Stimulated activated CD8-positive, alpha-beta memory T cell treated with anti-CD3 and anti-CD28 coated beads, Interleukin-12 subunit alpha, Interleukin-12 subunit beta, amount 100 ng/mL, for 1 hour (primary cell): ENCODE measurements around the gene CD302.
"Not testable (repeated sequence)": the region's sequence is repeated elsewhere in the genome, so short reads cannot be mapped to it uniquely, and the experiment has no call there.

ENCODE experiments used
- DNase-seq: peaks from one replicate; pipeline ENCODE4 v3.0.0-alpha.2; 2020; ENCODE audit warnings: low read depth

Gene CD302

GRCh38 chr2:159793326-159793725 lies 4.7 kb downstream of the CD302 start:
- DNase-seq, result no peak

- DNase-seq, result no peak
Observed at GRCh38 chr2:159792599-159792998, 5.4 kb downstream of the CD302 start.

- DNase-seq, result no peak
Observed at GRCh38 chr2:159792036-159792435, 6.0 kb downstream of the CD302 start.

GRCh38 chr2:159790323-159790722 lies 7.7 kb downstream of the CD302 start:
- DNase-seq, result no peak

GRCh38 chr2:159788253-159788652 lies 9.8 kb downstream of the CD302 start:
- no peak for DNase-seq

- DNase-seq, result not testable (repeated sequence)
Observed at GRCh38 chr2:159787647-159788046, 10.4 kb downstream of the CD302 start.

GRCh38 chr2:159786938-159787337 lies 11.1 kb downstream of the CD302 start:
- DNase-seq, result no peak

- DNase-seq, result no peak
Observed at GRCh38 chr2:159785195-159785594, 12.8 kb downstream of the CD302 start.

- DNase-seq, result not testable (repeated sequence)
Observed at GRCh38 chr2:159784744-159785143, 13.3 kb downstream of the CD302 start.

GRCh38 chr2:159783556-159783955 lies 14.5 kb downstream of the CD302 start:
- DNase-seq, result no peak

GRCh38 chr2:159776321-159776720 lies 21.7 kb downstream of the CD302 start:
- DNase-seq, result no peak

- DNase-seq, result no peak
Observed at GRCh38 chr2:159775021-159775420, 23.0 kb downstream of the CD302 start.

- DNase-seq, result no peak
Observed at GRCh38 chr2:159774370-159774990, 23.5 kb downstream of the CD302 start.

GRCh38 chr2:159773886-159774285 lies 24.1 kb downstream of the CD302 start:
- DNase-seq, result no peak

- DNase-seq, result no peak
Observed at GRCh38 chr2:159773426-159773825, 24.6 kb downstream of the CD302 start.

- DNase-seq, result no peak
Observed at GRCh38 chr2:159769147-159769546, 28.9 kb downstream of the CD302 start.

GRCh38 chr2:159762075-159762474 lies 35.9 kb downstream of the CD302 start:
- no peak for DNase-seq

GRCh38 chr2:159760326-159760725 lies 37.7 kb downstream of the CD302 start:
- no peak for DNase-seq

GRCh38 chr2:159759577-159759976 lies 38.4 kb downstream of the CD302 start:
- no peak for DNase-seq

- no peak for DNase-seq
Observed at GRCh38 chr2:159758686-159759085, 39.3 kb downstream of the CD302 start.

- no peak for DNase-seq
Observed at GRCh38 chr2:159758239-159758638, 39.8 kb downstream of the CD302 start.

- DNase-seq, result no peak
Observed at GRCh38 chr2:159755788-159756187, 42.2 kb downstream of the CD302 start.

- no peak for DNase-seq
Observed at GRCh38 chr2:159755014-159755413, 43.0 kb downstream of the CD302 start.

GRCh38 chr2:159753797-159754196 lies 44.2 kb downstream of the CD302 start:
- no peak for DNase-seq

- DNase-seq, result no peak
Observed at GRCh38 chr2:159750873-159751272, 47.1 kb downstream of the CD302 start.
